H1 (cell line): ENCODE data around the gene OPCML. TPM values are rescaled to one million over a fixed set of nuclear protein-coding genes. Genes with fewer than 3 reads are reported as not detected.

Source experiments
- CTCF ChIA-PET: fragments of 300-600 bp; sonication (Branson Sonifier 250); formaldehyde crosslinking; loops from one replicate; lab custom pipeline; 2021; ENCODE audit not compliant: partially characterized antibody; lab: Charles Lee
- POLR2A ChIA-PET: fragments of 300-600 bp; sonication (Branson Sonifier 250); formaldehyde crosslinking; loops from one replicate; lab custom pipeline; 2021; ENCODE audit warnings: inconsistent platforms; ENCODE audit not compliant: partially characterized antibody; lab: Charles Lee
- DNase-seq, 2 experiments: peaks; one replicate each; pipeline versions ENCODE4 v3.0.0 to v3.0.0-alpha.2; 2010 to 2022; ENCODE audit warnings: low spot score in 2 of 2, low read depth in 1 of 2, mixed read lengths in 1 of 2
- FAIRE-seq: peaks from 2 replicates; lab custom pipeline; 2011; peaks lifted over from hg19 to GRCh38; lab: Jason Lieb, UNC
- H2AFZ ChIP-seq: 2 replicates; pipeline ENCODE4 v1.8.1; 2012; ENCODE audit warnings: low read length, inconsistent platforms
- H2AK5ac ChIP-seq: 2 replicates; pipeline ENCODE4 v1.6.1; 2013; ENCODE audit warnings: low read depth, low read length
- H2BK120ac ChIP-seq: replicated peaks from 2 replicates; pipeline ENCODE3; 2013; ENCODE audit warnings: low read depth, low read length, inconsistent platforms
- H2BK12ac ChIP-seq: 2 replicates; pipeline ENCODE4 v1.6.1; 2013; ENCODE audit warnings: low read depth, low read length
- H2BK15ac ChIP-seq: 2 replicates; pipeline ENCODE4 v1.6.1; 2013; ENCODE audit warnings: low read length
- H2BK20ac ChIP-seq: 2 replicates; pipeline ENCODE4 v1.6.1; 2013; ENCODE audit warnings: low read length
- H2BK5ac ChIP-seq: 2 replicates; pipeline ENCODE4 v1.6.1; 2013; ENCODE audit warnings: low read depth, low read length
- H3K14ac ChIP-seq: 2 replicates; pipeline ENCODE4 v1.6.1; 2013; ENCODE audit warnings: inconsistent platforms; ENCODE audit not compliant: insufficient read length
- H3K18ac ChIP-seq: 2 replicates; pipeline ENCODE4 v1.6.1; 2013; ENCODE audit warnings: low read length; ENCODE audit errors: extremely low read depth
- H3K23ac ChIP-seq: 2 replicates; pipeline ENCODE4 v1.6.1; 2013; ENCODE audit warnings: inconsistent platforms; ENCODE audit not compliant: insufficient read length
- H3K23me2 ChIP-seq: 2 replicates; pipeline ENCODE4 v1.6.1; 2013; ENCODE audit warnings: low read depth, low read length
- H3K27ac ChIP-seq: 2 replicates; pipeline ENCODE4 v1.6.1; 2011; ENCODE audit warnings: low read depth, low read length, inconsistent platforms
- H3K27me3 ChIP-seq, 4 experiments: replicated peaks in 1 of 4; 1 replicate in 1 of 4; 2 replicates in 3 of 4; pipeline versions ENCODE4 v1.6.1 to v1.8.1; 2011 to 2013; ENCODE audit warnings: low read length in 3 of 4, mild to moderate bottlenecking in 3 of 4, inconsistent platforms in 2 of 4, mixed read lengths in 2 of 4, moderate library complexity in 1 of 4; ENCODE audit not compliant: control insufficient read depth in 3 of 4, insufficient read depth in 3 of 4; ENCODE audit errors: extremely low read depth in 1 of 4
- H3K36me3 ChIP-seq, 4 experiments: 2 replicates each; pipeline versions ENCODE4 v1.6.1 to v1.8.1; 2011 to 2013; ENCODE audit warnings: mild to moderate bottlenecking in 4 of 4, low read length in 3 of 4, moderate library complexity in 2 of 4, control low read depth in 1 of 4, inconsistent platforms in 1 of 4; ENCODE audit not compliant: insufficient read depth in 4 of 4, control insufficient read depth in 2 of 4
- H3K4ac ChIP-seq: replicated peaks from 2 replicates; pipeline ENCODE3; 2013; ENCODE audit warnings: low read length, low read depth, mixed read lengths, inconsistent platforms; ENCODE audit not compliant: insufficient read length
- H3K4me1 ChIP-seq, 4 experiments: replicated peaks in 1 of 4; 1 replicate in 1 of 4; 2 replicates in 3 of 4; pipeline versions ENCODE4 v1.6.1 to v1.8.1; 2011 to 2013; ENCODE audit warnings: low read length in 3 of 4, inconsistent platforms in 2 of 4, mixed read lengths in 1 of 4; ENCODE audit not compliant: insufficient read depth in 4 of 4, control insufficient read depth in 3 of 4
- H3K4me2 ChIP-seq, 2 experiments: 2 replicates each; pipeline versions ENCODE4 v1.6.1 to v1.8.1; 2011 to 2013; ENCODE audit warnings: low read depth in 2 of 2, low read length in 2 of 2, control low read depth in 1 of 2, inconsistent platforms in 1 of 2, mild to moderate bottlenecking in 1 of 2; ENCODE audit not compliant: insufficient read depth in 1 of 2
- H3K4me3 ChIP-seq, 4 experiments: fragments of 200-600, 300-600 bp in 1 of 4; sonication (generic), shearing (Covaris generic), sonication (Bioruptor Twin) in 1 of 4; 2 replicates each; pipeline versions ENCODE4 v1.5.1 to v1.8.1; 2011 to 2016; ENCODE audit warnings: low read length in 4 of 4, low read depth in 3 of 4, control low read depth in 2 of 4, inconsistent platforms in 2 of 4, mild to moderate bottlenecking in 2 of 4, mixed read lengths in 1 of 4, moderate library complexity in 1 of 4; ENCODE audit not compliant: insufficient read depth in 2 of 4; ENCODE audit errors: extremely low read depth in 1 of 4
- H3K56ac ChIP-seq: replicated peaks from 2 replicates; pipeline ENCODE3; 2013; ENCODE audit warnings: low read depth, mild to moderate bottlenecking, mixed read lengths, low read length, inconsistent platforms; ENCODE audit not compliant: insufficient read length
- H3K79me1 ChIP-seq: 2 replicates; pipeline ENCODE4 v1.6.1; 2013; ENCODE audit warnings: low read depth, low read length, control low read depth
- H3K79me2 ChIP-seq, 2 experiments: 2 replicates each; pipeline versions ENCODE4 v1.6.1 to v1.8.1; 2012 to 2013; ENCODE audit warnings: low read length in 2 of 2, mild to moderate bottlenecking in 2 of 2, inconsistent platforms in 1 of 2; ENCODE audit not compliant: insufficient read depth in 2 of 2, control insufficient read depth in 1 of 2
- H3K9ac ChIP-seq, 4 experiments: replicated peaks in 1 of 4; 1 replicate in 1 of 4; 2 replicates in 3 of 4; pipeline versions ENCODE4 v1.6.1 to v1.8.1; 2011 to 2013; ENCODE audit warnings: low read depth in 3 of 4, low read length in 3 of 4, control low read depth in 2 of 4, mild to moderate bottlenecking in 2 of 4, moderate library complexity in 2 of 4, inconsistent platforms in 1 of 4; ENCODE audit errors: extremely low read depth in 1 of 4
- H3K9me3 ChIP-seq, 2 experiments: 2 replicates each; pipeline versions ENCODE4 v1.6.1 to v1.8.1; 2012 to 2013; ENCODE audit warnings: mild to moderate bottlenecking in 2 of 2, moderate library complexity in 2 of 2, control low read depth in 1 of 2, inconsistent platforms in 1 of 2, low read depth in 1 of 2, low read length in 1 of 2, mixed read lengths in 1 of 2; ENCODE audit not compliant: insufficient read depth in 2 of 2
- H4K20me1 ChIP-seq, 2 experiments: replicated peaks in 1 of 2; 2 replicates each; pipeline versions ENCODE3 to v1.8.1; 2011 to 2013; ENCODE audit warnings: inconsistent platforms in 2 of 2, low read length in 2 of 2, mild to moderate bottlenecking in 1 of 2; ENCODE audit not compliant: insufficient read depth in 2 of 2, control insufficient read depth in 1 of 2
- H4K5ac ChIP-seq: 2 replicates; pipeline ENCODE4 v1.6.1; 2013; ENCODE audit warnings: low read length, low read depth, mixed read lengths, inconsistent platforms; ENCODE audit not compliant: insufficient read length
- H4K8ac ChIP-seq: 2 replicates; pipeline ENCODE4 v1.8.0; 2013; ENCODE audit warnings: mild to moderate bottlenecking, moderate library complexity, low read length, inconsistent platforms; ENCODE audit not compliant: insufficient read depth; ENCODE audit errors: extremely low read depth
- H4K91ac ChIP-seq: replicated peaks from 2 replicates; pipeline ENCODE3; 2013; ENCODE audit warnings: low read length, mixed read lengths, inconsistent platforms; ENCODE audit not compliant: insufficient read length
- SRF ChIP-seq: IDR thresholded peaks from 2 replicates; pipeline ENCODE4 v1.6.1; 2011; ENCODE audit warnings: mild to moderate bottlenecking, low read depth, low read length, moderate library complexity
- WGBS, 2 experiments: shearing (Covaris generic) in 1 of 2; methylation state at CpG; one replicate each; pipeline versions ENCODE4 v1.1.6 to v1.1.7; 2013 to 2015; ENCODE audit warnings: low lambda C conversion rate in 2 of 2, mixed read lengths in 2 of 2, inconsistent platforms in 1 of 2, low coverage in 1 of 2, missing lambda C conversion rate in 1 of 2; ENCODE audit not compliant: insufficient replicate concordance in 2 of 2, insufficient coverage in 1 of 2, insufficient read length in 1 of 2; ENCODE audit errors: extremely low coverage in 1 of 2, missing lambda C conversion rate in 1 of 2; 5-methylcytosine and 5-hydroxymethylcytosine counted together
- polyA plus RNA-seq, 7 experiments: library from polyadenylated mRNA; depleted of rRNA in 3 of 7; stranded (reverse) in 5 of 7; unstranded in 2 of 7; fragments of >200 nt in 5 of 7; fragments of 200-250 nt in 2 of 7; gene quantifications; 1 replicate in 5 of 7; 2 replicates in 1 of 7; 4 replicates in 1 of 7; pipeline versions ENCODE4 v1.2.1 to v1.2.3, GENCODE V29; 2011 to 2013; ENCODE audit warnings: missing spikeins in 2 of 7, mixed read lengths in 2 of 7
- total RNA-seq: library from RNA; stranded (reverse); fragmentation: NEBNext Ultra II Directional; extraction: Animal tissue kit (Norgen Biotek cat#: 25700); gene quantifications from 2 replicates; pipeline ENCODE4 v1.2.1, GENCODE V29; 2021

Gene OPCML
- total and polyA plus RNA-seq, 2 of the 8 experiments (the other 6 are each of a cell fraction or from before 2014, with no cell fraction given): 2.3 to 3.1 TPM

GRCh38 chr11:133166662-133167061 is 365.6 kb downstream of the OPCML start:
- 97% methylated on average over 3 of the region's 3 CpGs; no CpG with 5 or more reads in 1 of the 2 experiments for WGBS, 2 experiments

More at GRCh38 chr11:133166662-133167061, 365.6 kb downstream of the OPCML start:
- Histone ChIP-seq H3K9me3 (no peaks in the 10 kb centered on the region), H3K23me2 (no peaks in the 10 kb centered on the region; the same call in 1 of the 2 replicates), H3K4ac (no peak overlapping the region), H4K8ac (no peak overlapping the region), H3K36me3 (no peaks in the 10 kb centered on the region), H3K9ac (no peak overlapping the region), H3K79me1 (no peaks in the 10 kb centered on the region), H3K23ac (no peak overlapping the region), H4K20me1 (no peaks in the 10 kb centered on the region), H4K91ac (no peak overlapping the region), H3K27me3 (no peaks in the 10 kb centered on the region), H3K56ac (no peak overlapping the region), H4K5ac (no peak overlapping the region), H2BK20ac (no peak overlapping the region; the same call in 1 of the 2 replicates), H3K27ac (no peak overlapping the region), H2AFZ (no peak overlapping the region), H3K4me3 (no peak overlapping the region), H2BK12ac (no peak overlapping the region), H3K4me2 (no peak overlapping the region), H2AK5ac (no peak overlapping the region), H3K14ac (no peak overlapping the region), H3K4me1 (peaks cover 2 to 5% (median 4%) of the 10 kb centered on the region in 4 experiments; a peak in 5 of 7 replicates), H3K79me2 (no peaks in the 10 kb centered on the region), H2BK120ac (no peak overlapping the region), H2BK15ac (no peak overlapping the region), H2BK5ac (no peak overlapping the region), H3K18ac (no peak overlapping the region)
- POLR2A ChIA-PET: no interaction called here
- TF ChIP-seq SRF: no peak
- DNase-seq (no peak), FAIRE-seq (no peak)
- CTCF ChIA-PET: interaction anchor here (1.0 to 6.6 kb wide), 6 partner anchors 9 to 83 kb away, joined by 3 to 56 read pairs (median 12); no protein-coding TSS in a partner anchor
